NCI-H1092 treated with DMSO at 0.1 percent for 48 hours (cell line): ENCODE measurements around the gene HMX1.

ENCODE experiments used
- DNase-seq: peaks from one replicate; lab custom pipeline; 2025; lab: John Stamatoyannopoulos, UW

Gene HMX1

DNA sequence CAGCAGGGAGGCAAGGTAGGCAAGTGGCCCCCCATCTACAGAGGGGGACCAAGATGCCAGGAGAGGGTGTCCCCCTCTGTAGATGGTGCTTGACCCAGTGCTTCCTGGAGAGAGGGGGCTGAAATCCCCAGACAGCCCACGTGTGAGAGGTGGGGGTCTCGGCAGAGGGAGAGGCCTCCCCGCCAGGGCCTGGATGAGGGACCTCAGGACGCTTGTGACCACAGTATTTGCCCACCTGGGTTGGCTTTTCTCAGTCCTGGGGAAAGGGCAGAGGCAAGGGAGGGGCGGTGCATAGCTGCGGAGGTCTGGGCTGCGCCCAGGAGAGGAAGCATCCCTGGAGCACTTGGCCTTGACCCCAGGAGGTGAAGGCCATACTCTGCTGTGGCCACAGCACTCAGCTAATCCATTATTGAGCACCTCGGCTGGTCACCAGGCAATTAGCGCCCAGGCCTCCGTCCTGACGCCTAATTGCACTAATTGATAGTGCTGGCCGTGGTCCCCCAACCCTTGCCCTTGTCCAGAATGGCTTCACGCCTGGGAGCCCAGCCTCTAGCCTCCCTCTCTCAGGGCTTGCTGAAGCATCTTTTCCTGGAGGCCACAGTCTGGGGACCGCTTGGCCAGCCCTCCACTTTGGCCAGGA lies 30.7 kb downstream of the HMX1 start:
- no peak for DNase-seq

DNA sequence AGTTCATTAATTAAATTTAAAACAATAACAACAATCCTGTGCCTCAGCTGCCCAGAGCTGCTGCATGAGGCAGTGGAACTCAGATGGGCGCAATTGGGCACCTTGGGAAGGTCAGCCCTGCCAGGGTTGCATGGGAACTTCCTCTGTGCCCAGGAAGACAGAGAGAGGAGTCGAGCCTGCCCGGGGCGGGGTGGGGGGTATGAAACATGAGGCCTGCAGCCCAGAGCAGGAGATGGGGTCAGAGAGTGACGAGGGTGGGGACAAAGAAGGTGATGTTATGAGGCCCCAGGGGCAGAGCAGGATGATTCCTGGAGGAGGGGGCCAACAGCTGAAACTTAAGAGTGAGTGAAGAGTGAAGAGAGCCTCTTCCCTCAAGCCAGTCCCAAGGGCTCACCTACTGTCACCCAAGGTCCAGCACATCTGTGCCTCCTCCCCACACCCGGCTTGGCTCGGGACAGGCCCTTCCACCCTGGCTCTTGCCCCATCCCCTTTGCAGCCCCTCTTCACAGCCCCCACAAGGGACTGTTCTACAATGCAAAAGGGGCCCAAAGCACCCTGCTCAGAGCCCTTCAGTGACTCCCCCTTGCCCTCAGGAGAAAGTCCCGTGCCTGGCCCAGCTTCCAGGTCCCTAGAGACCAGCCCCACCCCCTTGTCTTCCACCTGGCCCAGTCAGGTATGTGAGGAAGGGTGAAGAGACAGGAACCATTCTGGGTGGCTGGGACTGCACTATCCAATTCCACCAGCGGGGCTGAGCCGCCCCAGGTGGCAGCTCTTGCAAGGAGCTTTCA lies 31.4 kb downstream of the HMX1 start:
- no peak for DNase-seq

DNA sequence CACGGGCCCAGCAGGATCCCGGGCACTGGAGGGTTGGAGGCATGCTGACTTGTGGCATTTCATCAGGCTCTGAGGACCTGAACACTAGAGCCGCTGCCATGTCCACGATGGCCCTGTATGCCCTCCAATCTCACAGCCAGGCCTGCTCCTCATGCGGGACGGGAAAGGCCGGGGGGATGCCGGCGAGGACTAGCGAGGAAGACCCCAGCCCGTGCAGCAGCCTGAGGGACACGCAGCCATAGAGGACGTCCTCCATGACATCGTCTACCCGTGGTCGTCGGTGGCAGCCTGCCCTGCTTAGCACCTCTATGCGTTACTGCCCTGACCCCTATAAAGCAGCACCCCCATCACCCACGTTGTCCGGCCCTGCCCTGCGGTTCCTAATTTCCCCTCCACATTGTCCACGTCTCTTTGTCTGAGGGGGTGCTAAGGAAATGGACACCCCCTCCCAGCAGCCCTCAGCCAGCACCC lies 32.6 kb downstream of the HMX1 start:
- no peak for DNase-seq

DNA sequence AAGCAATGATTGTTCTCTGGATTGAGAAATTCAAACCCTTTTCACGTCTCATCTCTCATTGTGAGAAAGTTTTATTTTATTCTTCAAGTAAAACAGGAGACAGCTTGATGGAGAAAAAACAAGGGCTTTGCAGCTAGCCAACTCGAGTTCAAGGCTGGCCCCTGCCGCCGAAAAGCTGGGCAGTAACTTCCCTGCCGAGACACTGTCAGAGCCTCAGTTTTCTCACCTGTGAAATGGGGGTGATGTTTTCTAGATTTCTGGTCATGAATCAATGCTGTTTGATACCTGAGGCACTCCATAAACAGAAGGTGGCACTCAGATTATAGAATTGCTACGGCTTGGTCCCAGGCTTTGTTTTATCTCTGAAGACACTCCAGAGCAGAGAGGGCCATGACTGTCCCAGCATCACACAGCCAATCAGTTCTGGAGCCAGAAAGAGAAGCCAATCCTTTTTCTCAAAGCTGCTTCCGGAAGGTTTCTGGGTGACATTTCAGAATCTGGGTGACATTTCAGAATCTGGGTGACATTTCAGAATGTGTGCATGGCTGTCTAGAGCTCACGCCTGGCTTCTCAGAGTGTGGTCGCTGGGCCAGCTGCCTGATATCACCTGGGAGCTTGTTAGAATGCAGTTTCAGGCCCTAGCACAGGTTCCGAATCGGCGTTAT lies 33.2 kb downstream of the HMX1 start:
- DNase-seq, result no peak

DNA sequence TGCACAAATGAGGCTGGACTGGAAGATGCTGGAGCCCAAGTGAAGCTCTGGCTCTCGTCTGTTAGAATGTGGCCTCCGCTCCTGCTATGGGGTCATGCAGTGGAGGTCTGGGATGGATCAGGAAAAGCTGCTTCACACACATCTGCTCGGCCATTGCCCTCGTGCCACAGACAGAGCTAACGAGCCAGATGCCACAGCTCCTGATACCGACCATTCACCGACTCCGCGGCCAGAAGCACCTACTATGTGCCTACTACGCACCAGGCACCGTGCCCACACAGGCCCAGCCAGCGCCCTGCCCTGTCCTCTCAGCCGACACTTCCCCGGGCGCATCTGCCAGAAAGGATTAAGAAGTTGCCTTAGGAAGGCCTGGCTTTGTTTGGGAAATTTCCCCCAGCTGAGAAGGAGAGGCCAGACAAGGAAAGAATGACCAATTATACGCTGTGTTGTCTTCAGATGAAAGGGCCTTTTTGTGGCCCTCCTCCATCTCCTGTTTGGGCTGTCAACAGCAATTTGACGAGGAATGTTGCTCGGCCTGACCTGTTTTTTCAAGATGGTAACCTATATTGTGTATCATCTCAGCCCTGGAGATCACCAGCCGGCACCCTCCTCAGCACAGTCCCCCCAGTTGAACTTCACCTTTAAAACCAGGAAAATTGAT lies 34.3 kb downstream of the HMX1 start:
- DNase-seq, result no peak

DNA sequence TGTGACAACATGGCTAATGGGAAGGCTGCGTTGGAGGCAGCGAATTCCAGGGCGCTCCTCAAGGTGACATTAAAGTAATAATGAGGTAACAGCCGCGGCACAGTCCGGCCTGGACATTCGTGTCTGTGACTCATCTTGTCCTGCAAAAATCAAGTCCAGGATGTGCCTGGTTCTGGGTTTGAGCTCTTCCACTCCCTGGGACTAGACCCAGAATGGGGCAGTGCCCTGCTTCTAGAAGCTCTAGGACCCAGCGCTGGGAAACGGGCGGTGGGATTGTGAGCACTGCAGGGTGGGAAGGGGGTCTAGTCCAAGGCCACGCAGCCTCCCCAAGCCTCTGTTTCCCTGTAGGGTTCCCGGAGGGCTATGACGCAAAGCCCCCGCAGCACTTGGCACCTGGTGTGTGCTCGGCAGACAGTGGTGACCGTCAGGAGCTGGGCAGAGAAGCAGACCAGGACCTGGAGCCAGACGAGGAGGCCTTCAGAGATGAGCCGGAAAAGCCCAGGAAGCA lies 34.9 kb downstream of the HMX1 start:
- DNase-seq, result no peak

DNA sequence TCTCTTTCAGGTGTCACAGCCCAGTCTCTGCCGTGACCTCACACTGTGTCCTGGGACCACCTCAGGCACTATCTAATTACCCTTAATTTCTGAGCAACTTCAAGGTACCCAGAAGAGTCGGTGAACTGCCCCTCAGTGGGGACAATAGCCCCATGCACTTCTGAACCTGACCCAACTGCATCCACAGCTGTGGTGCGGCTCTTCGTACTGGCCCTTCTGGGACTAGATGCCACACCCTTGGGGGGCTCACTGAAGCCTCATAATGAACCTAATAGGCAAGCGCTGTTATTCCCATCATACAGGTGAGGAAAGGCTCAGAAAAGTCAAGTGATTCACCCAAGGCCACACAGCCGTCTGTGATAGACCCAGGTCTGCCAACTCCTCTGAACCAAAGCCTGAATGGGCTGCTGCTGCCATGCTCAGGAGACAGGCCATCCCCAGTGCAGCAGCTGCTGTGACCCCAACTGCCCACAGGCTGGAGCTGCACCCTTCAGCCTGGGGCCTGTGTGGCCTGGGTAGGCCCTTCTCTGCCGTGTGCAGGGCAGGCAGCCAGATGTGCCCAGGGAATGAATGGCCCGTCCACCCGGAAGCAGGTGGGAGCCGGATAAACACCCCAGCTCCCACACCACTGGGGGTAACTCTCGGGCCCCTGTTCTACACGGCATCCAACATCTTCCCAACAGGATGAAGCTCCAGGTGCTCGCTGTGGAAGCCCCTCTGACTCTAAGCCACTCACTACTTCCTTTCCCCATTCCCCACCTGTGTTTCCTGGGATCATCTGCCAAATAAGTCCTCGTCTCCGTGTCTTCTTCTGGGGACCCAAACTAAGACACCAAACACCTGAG lies 35.9 kb downstream of the HMX1 start:
- no peak for DNase-seq

DNA sequence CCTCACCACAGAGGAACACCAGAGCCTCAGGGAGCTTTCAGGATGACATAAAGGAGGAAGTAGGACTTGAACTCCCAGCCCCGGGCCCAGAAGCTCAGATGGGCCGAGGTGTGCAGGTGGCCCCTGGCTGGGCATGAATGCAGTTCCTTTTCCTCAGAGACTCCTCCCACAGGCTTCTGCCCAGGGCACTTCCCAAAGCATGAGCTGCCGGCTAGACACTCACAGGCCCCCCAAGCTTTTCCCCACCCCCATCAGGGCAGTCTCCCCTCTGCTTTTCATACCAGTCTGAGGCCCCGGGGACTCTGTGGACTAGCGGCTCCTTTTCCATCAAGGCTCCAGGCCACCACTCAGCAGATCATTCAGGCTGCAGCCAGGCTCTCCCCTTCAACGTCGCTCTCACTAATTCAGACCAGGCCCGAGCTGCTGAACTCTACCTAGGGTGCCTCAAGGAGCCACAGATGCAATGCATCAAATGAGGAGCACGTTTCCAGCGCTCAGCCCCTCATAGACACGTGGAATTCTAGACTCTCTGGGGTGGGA lies 36.9 kb downstream of the HMX1 start:
- DNase-seq, result no peak

DNA sequence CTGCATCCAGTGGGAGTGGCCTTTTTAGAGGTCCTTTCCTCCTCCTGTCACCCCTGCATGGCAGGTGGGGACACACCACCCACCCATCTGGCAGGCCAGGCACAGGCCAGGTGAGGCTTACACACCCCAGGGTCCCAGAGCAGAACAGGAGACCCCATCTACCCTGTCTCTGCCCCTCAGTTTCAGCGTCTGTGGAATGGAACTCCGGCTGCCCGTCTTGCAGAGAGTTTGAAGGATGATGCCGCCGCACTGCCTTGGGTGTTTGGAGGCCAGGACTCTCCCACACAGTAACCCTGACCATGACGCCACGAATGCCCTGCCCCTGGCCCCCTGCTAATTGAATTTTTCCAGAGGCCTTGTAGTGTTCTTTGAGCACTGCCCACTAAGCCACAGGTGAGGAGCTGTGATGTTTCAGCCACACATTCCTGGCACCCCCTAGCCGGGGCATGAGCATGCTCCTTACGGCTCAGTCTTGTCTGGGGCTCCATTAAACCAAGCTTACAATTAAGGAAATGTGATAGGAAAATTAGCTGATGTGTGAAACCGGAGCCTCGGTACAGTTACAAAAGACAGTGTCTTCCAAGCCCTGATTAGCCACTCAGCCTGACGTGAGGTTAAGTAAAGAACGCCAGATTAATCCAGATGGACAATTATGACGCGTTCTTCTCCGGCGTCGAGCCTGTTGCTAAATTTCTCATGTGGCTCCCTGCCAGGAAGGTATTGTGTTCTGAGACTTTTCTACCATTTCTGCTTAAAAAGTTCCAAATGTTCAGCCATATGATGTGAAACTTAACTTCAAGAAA lies 39.3 kb downstream of the HMX1 start:
- no peak for DNase-seq

DNA sequence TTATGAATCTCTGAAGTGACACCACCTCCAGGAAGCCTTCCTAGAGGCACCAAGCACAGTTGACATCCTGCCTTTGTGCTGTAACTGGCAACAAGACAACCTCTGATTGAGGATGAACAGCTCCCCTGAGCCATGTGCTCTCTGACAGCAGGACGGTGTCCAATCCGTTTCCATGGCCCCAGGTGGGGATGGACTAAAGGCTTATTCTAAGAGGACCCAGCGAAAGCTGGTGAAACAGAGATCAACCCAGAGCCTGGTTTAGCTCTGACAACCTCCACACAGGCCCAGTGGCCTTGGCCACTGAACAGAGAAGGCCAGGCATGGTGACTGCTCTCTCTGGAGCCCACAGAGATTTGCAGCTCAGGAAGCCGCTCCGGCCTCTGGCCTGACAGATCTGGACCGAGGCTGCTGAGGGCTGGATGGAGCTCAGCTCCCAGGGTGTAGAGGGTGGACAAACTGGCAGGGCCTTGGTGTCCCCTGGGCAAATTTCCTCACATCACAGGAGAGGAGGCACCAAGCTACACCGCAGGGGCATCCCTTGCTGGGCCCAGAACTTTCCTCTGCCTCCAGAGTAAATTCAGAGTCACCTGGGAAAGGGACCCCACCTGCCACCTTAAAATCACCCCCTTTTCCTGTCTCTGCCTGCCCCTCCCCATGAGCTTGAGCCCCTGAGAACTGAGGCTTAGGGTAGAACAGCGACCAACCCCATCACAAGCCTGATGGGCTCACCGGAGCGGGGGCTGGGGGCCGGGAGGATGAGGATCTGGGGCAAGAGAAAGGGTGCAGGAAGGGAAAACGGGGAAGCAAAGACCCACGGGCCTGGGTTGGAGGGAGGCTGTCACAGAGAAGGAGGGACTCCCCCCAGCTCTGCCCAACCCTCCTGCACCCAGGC lies 40.2 kb downstream of the HMX1 start:
- DNase-seq, result no peak

DNA sequence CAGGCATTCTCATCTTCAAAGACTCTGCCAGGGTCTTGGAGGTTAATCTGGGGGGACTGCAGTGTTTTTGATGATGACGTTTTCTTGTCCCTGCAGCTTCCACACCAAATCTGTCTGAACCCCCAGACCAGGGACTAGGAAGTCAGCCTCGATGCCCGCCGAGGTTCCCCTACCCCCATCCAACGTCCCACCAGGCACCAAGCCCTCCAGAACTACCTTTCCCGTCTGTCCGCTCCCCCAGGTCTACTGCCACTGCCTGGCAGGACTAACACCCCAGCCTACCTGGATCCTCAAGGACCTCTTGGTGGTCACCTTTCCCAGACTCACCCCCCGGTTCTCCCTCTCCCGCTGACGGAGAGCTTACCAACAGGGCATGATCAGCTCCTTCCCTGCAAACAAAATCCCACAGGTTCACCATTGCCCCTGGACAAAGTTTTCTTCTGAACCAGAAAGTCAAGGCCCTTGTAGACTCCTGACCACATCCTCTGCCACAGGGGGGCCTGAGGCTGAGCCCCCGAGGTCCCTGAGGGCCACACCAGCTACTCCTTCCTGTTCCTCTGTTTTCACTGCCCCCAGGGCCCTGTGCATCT lies 40.9 kb downstream of the HMX1 start:
- no peak for DNase-seq

DNA sequence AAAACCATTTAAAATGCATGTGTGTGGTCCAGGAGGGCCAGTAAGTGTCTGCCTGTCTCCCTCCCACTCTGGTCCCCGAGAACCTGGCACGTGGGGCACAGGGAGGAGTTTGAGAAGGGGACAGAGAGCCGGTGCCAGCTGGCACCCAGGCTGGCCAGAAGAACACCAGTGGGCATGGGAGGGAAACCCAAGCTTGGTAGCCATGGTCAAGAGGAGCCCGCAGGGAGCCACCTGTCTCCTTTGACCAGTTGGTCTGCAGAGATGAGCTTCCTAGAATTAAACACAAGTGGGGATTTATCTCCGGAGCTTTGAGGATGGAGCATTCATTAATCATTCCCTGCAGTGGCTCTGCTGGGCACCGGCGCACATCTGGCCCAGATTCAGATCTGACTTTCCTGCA lies 41.6 kb downstream of the HMX1 start:
- no peak for DNase-seq

DNA sequence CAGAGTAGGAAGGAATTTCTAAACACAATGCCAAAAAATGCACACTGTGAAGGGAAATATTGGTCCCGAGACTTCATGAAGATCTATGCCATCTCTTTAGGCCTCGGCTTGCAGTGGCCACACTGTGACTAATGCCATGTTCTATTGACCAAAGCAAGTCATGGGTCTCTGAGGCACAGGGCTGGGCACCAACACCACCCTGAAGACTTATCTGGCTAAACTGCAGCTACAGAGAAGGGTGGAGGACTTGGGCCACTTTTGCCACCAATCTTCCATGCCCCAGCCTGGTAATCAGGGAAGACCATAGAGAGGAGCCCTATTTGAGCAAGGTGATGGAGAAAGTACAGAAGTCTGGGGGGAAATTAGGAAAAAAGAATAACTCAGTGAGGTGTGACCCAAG lies 42.1 kb downstream of the HMX1 start:
- no peak for DNase-seq

DNA sequence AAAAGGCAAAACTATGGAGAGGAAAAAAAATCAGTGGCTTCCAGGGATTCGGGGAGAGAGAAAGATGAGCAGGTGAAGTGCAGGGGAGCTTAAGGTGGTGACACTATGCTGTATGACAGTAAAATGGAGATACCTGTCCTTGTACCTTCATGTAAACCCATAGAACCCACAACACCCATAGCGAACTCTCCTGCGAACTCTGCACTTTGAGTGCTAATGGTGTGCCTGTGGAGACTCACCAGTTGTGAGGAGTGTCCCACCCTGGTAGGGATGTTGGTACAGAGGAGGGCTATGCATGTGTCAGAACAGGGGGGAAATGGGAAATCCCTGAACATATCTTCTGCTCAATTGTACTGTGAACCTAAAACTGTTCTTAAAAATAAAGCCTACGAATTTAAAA lies 42.8 kb downstream of the HMX1 start:
- no peak for DNase-seq

DNA sequence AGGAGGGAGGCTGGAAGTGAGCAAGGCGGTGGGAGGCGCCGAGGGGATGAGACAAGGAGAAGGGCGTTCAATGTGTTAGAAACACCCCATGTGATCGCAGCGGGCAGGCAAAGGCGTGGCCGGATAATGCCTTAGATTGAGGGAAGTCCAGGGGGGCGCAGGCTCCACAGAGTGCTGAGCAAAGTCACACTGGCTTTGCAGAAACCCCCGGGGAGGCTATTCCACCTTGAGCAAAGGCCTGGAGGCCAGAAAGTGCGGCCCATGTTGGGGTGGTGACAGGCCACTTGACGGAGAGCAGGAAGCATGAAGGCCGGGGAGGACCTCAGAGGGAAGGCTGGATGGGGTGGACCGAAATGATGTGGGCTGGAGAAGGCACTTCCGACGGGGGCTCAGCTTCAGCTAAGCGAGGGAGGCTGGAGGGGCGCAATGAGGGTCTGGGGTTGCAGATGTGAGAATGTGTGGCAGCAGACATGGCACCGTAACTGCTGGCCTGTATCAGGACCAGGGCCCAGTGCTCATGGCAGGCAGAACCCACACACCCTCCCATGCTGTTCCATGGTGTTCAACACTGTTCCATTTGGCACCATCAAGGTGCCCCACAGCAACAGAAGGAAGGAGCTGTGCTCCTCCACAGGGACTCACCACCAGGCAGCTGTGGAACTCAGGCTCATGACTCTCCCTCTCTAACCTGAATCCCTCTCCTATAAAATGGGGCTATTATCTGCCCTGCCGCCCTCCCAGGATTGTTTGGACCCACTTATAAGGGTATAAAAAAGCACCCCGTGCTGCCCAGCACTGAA lies 50.3 kb downstream of the HMX1 start:
- DNase-seq, result no peak

DNA sequence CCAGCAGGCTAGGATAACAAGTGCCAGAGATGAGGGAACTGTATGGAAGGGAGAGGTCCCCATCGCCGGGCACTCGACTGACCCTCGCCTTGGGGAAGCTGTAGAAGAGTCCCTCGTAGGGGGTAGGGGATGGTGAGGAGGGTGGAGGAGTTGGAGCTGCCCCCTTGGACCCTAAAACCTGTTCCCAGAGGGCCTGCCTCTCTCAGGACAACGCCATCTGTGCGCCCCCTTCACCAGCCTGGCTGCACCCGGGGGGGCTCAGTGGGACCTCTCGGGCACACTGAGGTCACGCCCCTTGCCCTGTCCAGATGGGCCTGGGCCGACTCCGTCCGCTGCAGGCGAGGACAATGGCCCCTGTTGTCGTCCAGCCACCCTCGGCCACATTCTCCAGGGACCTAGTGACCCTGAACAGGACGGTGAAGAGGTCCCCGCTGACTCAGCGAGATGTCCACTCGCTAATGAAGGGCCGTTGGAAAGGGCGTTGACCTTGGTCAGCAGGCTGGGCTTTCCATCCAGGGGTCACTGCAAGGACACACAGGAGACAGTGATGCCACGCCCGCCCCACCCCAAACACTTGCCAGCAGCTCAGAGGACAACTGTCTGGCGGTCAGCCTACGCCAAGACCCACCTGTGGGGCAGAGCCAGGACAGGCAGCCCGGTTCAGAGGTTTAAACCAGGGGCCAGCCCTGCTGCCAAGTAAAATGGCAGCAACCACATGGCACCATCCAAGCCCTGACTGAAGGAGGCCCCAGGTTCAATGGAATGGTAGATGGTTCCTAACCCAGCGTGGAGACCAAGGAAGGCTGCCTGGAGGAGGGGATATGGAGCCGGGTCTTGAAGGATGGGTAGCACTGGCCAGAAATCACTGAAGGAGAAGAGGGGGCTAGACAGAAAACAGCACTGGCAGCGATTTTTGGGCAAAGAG lies 51.2 kb downstream of the HMX1 start:
- no peak for DNase-seq
